ENCODE data around the gene RNF135. TPM values are rescaled to one million over a fixed set of nuclear protein-coding genes. Genes with fewer than 3 reads are reported as not detected.
"Not testable (repeated sequence)": the region's sequence is repeated elsewhere in the genome, so short reads cannot be mapped to it uniquely, and the experiment has no call there.

RNF135 gene
- total and polyA plus RNA-seq, 10 of the 15 experiments (the other 5 are each of a cell fraction or from before 2014, with no cell fraction given): 12.7 to 28.0 (median 18.7) TPM

- ATAC-seq (no peak), FAIRE-seq (no peak), DNase-seq (ENCODE audit: low read depth, low spot score) (no peak)
- Histone ChIP-seq H3K36me3 (ENCODE audit: control insufficient read depth in 2 of 2, insufficient read depth in 2 of 2, low read length in 1 of 2) (no peaks in the 10 kb centered on the region), H3K9me3 (replicated peaks; ENCODE audit: control insufficient read depth, insufficient read depth, low read length) (no peaks in the 10 kb centered on the region), H3K27ac (ENCODE audit: control insufficient read depth, insufficient read depth) (no peak overlapping the region), H2AFZ (ENCODE audit: control insufficient read depth, low read depth, low read length) (no peak overlapping the region), H3K9ac (ENCODE audit: control insufficient read depth, insufficient read depth, low read length) (no peak overlapping the region), H3K79me2 (ENCODE audit: control insufficient read depth, insufficient read depth, low read length) (no peaks in the 10 kb centered on the region), H4K20me1 (ENCODE audit: control insufficient read depth, insufficient read depth) (no peaks in the 10 kb centered on the region), H3K4me2 (ENCODE audit: control insufficient read depth, insufficient read depth) (no peak overlapping the region), H3K4me1 (ENCODE audit: control insufficient read depth, insufficient read depth, low read length) (no peaks in the 10 kb centered on the region), H3K4me3 (no peak overlapping the region), H3K27me3 (replicated peaks in 1 of 2; ENCODE audit: control insufficient read depth in 2 of 2, insufficient read depth in 2 of 2, low read length in 1 of 2) (no peaks in the 10 kb centered on the region)
- ChIA-PET SMC1A (ENCODE audit: uncharacterized antibody, unreplicated experiment) (no interaction called here), POLR2A (no interaction called here), CTCF (no interaction called here), RAD21 (ENCODE audit: unreplicated experiment) (no interaction called here)
- TF ChIP-seq EZH2 (IDR thresholded peaks at IDR 0.05; ENCODE audit: borderline replicate concordance, control insufficient read depth, low read depth, low read length) (no peak), FOXK2 (IDR thresholded peaks at IDR 0.05) (no peak), NR2C2 (IDR thresholded peaks at IDR 0.05; ENCODE audit: borderline replicate concordance, control insufficient read depth, insufficient read length, low read depth) (no peak), ZBTB33 (IDR thresholded peaks at IDR 0.05) (no peak), RAD21 (IDR thresholded peaks at IDR 0.05; ENCODE audit: insufficient read depth, low read depth, low read length) (no peak), NRF1 (conservative IDR thresholded peaks at IDR 0.05; ENCODE audit: low read depth, low read length) (no peak), ATF7 (IDR thresholded peaks at IDR 0.05; ENCODE audit: low read depth) (no peak), SMC3 (IDR thresholded peaks at IDR 0.05; ENCODE audit: borderline replicate concordance, low read length) (no peak), SMAD1 (IDR thresholded peaks at IDR 0.05; ENCODE audit: low read depth, partially characterized antibody) (no peak), BRCA1 (IDR thresholded peaks at IDR 0.05; ENCODE audit: low read depth, low read length) (no peak), RB1 (IDR thresholded peaks at IDR 0.05; ENCODE audit: borderline replicate concordance) (no peak)
- TF ChIP-seq, protein P1, sequence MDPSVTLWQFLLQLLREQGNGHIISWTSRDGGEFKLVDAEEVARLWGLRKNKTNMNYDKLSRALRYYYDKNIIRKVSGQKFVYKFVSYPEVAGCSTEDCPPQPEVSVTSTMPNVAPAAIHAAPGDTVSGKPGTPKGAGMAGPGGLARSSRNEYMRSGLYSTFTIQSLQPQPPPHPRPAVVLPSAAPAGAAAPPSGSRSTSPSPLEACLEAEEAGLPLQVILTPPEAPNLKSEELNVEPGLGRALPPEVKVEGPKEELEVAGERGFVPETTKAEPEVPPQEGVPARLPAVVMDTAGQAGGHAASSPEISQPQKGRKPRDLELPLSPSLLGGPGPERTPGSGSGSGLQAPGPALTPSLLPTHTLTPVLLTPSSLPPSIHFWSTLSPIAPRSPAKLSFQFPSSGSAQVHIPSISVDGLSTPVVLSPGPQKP (IDR thresholded peaks at IDR 0.05; ENCODE audit: low read depth, low read length): no peak
- BruUV-seq (replicated peaks): no TSS peak
- intact Hi-C loops (cut with micrococcal nuclease; ENCODE audit: unreplicated experiment) (no loop called here), in situ Hi-C loops (cut with MboI) (no loop called here)
- WGBS (ENCODE audit: insufficient coverage, insufficient replicate concordance, low lambda C conversion rate, missing lambda C conversion rate): 79% methylated on average over 8 of the region's 8 CpGs
These were observed 61.0 kb downstream of the RNF135 start for GRCh38 chr17:31031841-31032240.

DNA sequence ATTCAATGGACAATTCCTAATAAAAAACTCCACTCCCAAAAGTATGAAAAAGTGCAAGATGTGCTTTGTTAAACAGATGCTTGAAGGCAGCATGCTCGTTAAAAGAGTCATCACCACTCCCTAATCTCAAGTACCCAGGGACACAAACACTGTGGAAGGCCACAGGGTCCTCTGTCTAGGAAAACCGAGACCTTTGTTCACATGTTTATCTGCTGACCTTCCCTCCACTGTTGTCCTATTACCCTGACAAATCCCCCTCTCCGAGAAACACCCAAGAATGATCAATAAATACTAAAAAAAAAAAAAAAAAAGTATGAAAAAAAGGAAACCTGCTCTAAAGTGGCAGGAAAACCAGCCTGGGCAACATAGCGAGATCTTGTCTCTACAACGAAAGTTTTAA, 64.8 kb downstream of the RNF135 start:
- H3K4me2 ChIP-seq (ENCODE audit: control insufficient read depth, insufficient read depth); ATAC-seq; H3K9me3 ChIP-seq (replicated peaks; ENCODE audit: control insufficient read depth, insufficient read depth, low read length); RAD21 ChIA-PET (ENCODE audit: unreplicated experiment); CTCF ChIA-PET; POLR2A ChIA-PET; H3K27ac ChIP-seq (ENCODE audit: control insufficient read depth, insufficient read depth); BruUV-seq (replicated peaks); H3K4me3 ChIP-seq; H3K79me2 ChIP-seq (ENCODE audit: control insufficient read depth, insufficient read depth, low read length); H4K20me1 ChIP-seq (ENCODE audit: control insufficient read depth, insufficient read depth); SMC1A ChIA-PET (ENCODE audit: uncharacterized antibody, unreplicated experiment); H3K9ac ChIP-seq (ENCODE audit: control insufficient read depth, insufficient read depth, low read length); in situ Hi-C loops (cut with MboI); H3K27me3 ChIP-seq (replicated peaks in 1 of 2; ENCODE audit: control insufficient read depth in 2 of 2, insufficient read depth in 2 of 2, low read length in 1 of 2); FAIRE-seq; H2AFZ ChIP-seq (ENCODE audit: control insufficient read depth, low read depth, low read length); H3K4me1 ChIP-seq (ENCODE audit: control insufficient read depth, insufficient read depth, low read length); intact Hi-C loops (cut with micrococcal nuclease; ENCODE audit: unreplicated experiment); H3K36me3 ChIP-seq (ENCODE audit: control insufficient read depth in 2 of 2, insufficient read depth in 2 of 2, low read length in 1 of 2); DNase-seq (ENCODE audit: low read depth, low spot score): not testable (repeated sequence)
- WGBS (ENCODE audit: insufficient coverage, insufficient replicate concordance, low lambda C conversion rate, missing lambda C conversion rate): 66% methylated on average over 4 of the region's 5 CpGs

Data from GM12878 (cell line).